Chondrocyte (in vitro differentiated cells): ENCODE results near the gene BAIAP2L1. TPM values are rescaled to one million over a fixed set of nuclear protein-coding genes. Genes with fewer than 3 reads are reported as not detected.
"Not testable (repeated sequence)": the region's sequence is repeated elsewhere in the genome, so short reads cannot be mapped to it uniquely, and the experiment has no call there.

Experiments
- DNase-seq: peaks from one replicate; pipeline ENCODE4 v3.0.0; 2021; ENCODE audit warnings: mixed read lengths, low spot score
- H3K27ac Mint-ChIP-seq: one replicate; pipeline ENCODE4 v1.8.0; 2021; ENCODE audit warnings: mild to moderate bottlenecking, moderate library complexity, mixed read lengths; ENCODE audit not compliant: unreplicated experiment
- H3K27me3 Mint-ChIP-seq: 2 replicates; pipeline ENCODE4 v1.8.0; 2021; ENCODE audit warnings: low read depth, mixed read lengths
- H3K36me3 Mint-ChIP-seq: 2 replicates; pipeline ENCODE4 v1.8.0; 2021; ENCODE audit warnings: low read depth, mixed read lengths
- H3K4me1 Mint-ChIP-seq: 2 replicates; pipeline ENCODE4 v1.8.0; 2021; ENCODE audit warnings: low read depth, mild to moderate bottlenecking, mixed read lengths
- H3K4me3 Mint-ChIP-seq: one replicate; pipeline ENCODE4 v1.8.0; 2021; ENCODE audit warnings: mild to moderate bottlenecking, moderate library complexity, mixed read lengths; ENCODE audit not compliant: unreplicated experiment
- H3K9me3 Mint-ChIP-seq: 2 replicates; pipeline ENCODE4 v1.8.0; 2021; ENCODE audit warnings: low read depth, mixed read lengths
- CTCF ChIP-seq: fragments of 200-600 bp; sonication (generic); IDR thresholded peaks from 2 replicates; pipeline ENCODE4 v1.5.0; 2021; ENCODE audit warnings: antibody characterized with exemption, mild to moderate bottlenecking, moderate library complexity
- total RNA-seq: library from RNA; stranded (reverse); gene quantifications from 3 replicates; pipeline ENCODE4 v1.2.1, GENCODE V29; 2021

BAIAP2L1 gene
- total RNA-seq, 1 donor from 2014 or later: 12.4 TPM

DNA sequence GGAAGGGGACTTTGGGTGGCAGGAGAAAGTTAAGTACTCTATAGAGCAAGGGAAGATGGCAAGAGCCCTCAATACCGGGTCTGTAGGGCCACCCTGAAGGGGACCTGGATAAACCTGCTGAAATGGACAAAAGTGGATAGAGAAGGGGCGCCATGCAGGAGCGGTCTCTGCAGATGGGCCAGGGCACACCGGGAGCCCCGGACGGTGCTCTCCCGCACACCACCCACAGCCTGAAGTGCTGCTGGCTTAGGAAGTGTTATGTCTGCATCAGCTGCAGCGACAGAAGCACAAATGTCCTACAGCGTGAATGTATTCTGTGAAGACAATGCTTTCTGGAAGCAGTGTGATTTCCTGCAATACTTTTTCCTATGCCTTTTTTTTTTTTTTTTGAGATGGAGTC lies 81.7 kb downstream of the BAIAP2L1 start:
- Mint-ChIP-seq H3K36me3 (peaks cover 17% of the 10 kb centered on the region), H3K9me3 (no peaks in the 10 kb centered on the region), H3K27ac (no peak overlapping the region), H3K4me1 (peaks cover 10% of the 10 kb centered on the region), H3K4me3 (no peak overlapping the region), H3K27me3 (no peaks in the 10 kb centered on the region)
- no peak for TF ChIP-seq CTCF
- DNase-seq: peak; percentile 58

GRCh38 chr7:98317366-98318040 lies 83.4 kb downstream of the BAIAP2L1 start:
- H3K27me3 Mint-ChIP-seq: no peaks in the 10 kb centered on the region
- peak overlapping the region; percentile 27 for H3K27ac Mint-ChIP-seq
- H3K4me1 Mint-ChIP-seq: no peaks in the 10 kb centered on the region
- TF ChIP-seq CTCF: no peak
- H3K4me3 Mint-ChIP-seq: no peak overlapping the region
- H3K9me3 Mint-ChIP-seq: no peaks in the 10 kb centered on the region
- peak; percentile 88 for DNase-seq
- H3K36me3 Mint-ChIP-seq: peaks cover 17% of the 10 kb centered on the region

GRCh38 chr7:98315994-98316527 lies 84.8 kb downstream of the BAIAP2L1 start:
- H3K4me3 Mint-ChIP-seq: not testable (repeated sequence)
- peaks cover 17% of the 10 kb centered on the region for H3K36me3 Mint-ChIP-seq

GRCh38 chr7:98315318-98315993 lies 85.4 kb downstream of the BAIAP2L1 start:
- Mint-ChIP-seq H3K4me3 (no peak overlapping the region), H3K9me3 (no peaks in the 10 kb centered on the region), H3K27me3 (no peaks in the 10 kb centered on the region), H3K4me1 (no peaks in the 10 kb centered on the region), H3K27ac (no peak overlapping the region), H3K36me3 (peaks cover 17% of the 10 kb centered on the region)
- TF ChIP-seq CTCF: no peak
- DNase-seq: peak; percentile 21

More at GRCh38 chr7:98315994-98316527, 84.8 kb downstream of the BAIAP2L1 start:
- not testable (repeated sequence) for H3K27ac Mint-ChIP-seq, H3K9me3 Mint-ChIP-seq, H3K4me1 Mint-ChIP-seq, H3K27me3 Mint-ChIP-seq
- DNase-seq: peak; percentile 3

DNA sequence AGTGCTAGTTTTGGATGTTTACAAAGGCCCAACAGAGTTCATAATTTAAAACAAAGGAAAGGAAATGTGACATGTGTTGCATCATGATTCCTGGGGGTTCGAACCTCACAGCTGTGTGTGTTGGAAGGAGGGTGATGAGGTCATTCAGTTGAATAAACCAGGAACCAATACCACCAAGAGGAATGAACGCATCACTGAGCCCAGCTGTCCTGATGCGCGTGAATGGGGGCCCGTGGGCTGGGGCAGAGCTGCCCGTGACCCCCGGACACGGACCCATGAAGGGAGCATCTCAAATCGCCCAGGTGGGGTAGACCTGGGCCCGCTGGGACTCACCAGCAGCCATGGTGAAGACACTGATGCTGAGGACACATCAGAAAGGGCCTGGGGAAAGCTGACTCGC lies 86.4 kb downstream of the BAIAP2L1 start:
- Mint-ChIP-seq H3K27me3 (no peaks in the 10 kb centered on the region), H3K4me1 (no peaks in the 10 kb centered on the region), H3K27ac (no peak overlapping the region), H3K36me3 (peaks cover 17% of the 10 kb centered on the region), H3K4me3 (no peak overlapping the region), H3K9me3 (no peaks in the 10 kb centered on the region)
- DNase-seq: peak; percentile 63
- TF ChIP-seq CTCF: no peak
